ENCODE measurements around the gene GPR33. TPM values are rescaled to one million over a fixed set of nuclear protein-coding genes. Genes with fewer than 3 reads are reported as not detected.
"Not testable (repeated sequence)": the region's sequence is repeated elsewhere in the genome, so short reads cannot be mapped to it uniquely, and the experiment has no call there.

GPR33 gene
- total RNA-seq, 1 experiment from 2014 or later = not detected

GRCh38 chr14:31480156-31480555 lies 7.7 kb downstream of the GPR33 start:
- Histone ChIP-seq H3K27me3 (no peaks in the 10 kb centered on the region), H3K27ac (no peak overlapping the region), H3K4me3 (no peak overlapping the region), H3K9me3 (replicated peaks) (no peaks in the 10 kb centered on the region), H3K36me3 (no peaks in the 10 kb centered on the region), H3K4me1 (peaks cover 9% of the 10 kb centered on the region)
- DNase-seq = no peak

DNA sequence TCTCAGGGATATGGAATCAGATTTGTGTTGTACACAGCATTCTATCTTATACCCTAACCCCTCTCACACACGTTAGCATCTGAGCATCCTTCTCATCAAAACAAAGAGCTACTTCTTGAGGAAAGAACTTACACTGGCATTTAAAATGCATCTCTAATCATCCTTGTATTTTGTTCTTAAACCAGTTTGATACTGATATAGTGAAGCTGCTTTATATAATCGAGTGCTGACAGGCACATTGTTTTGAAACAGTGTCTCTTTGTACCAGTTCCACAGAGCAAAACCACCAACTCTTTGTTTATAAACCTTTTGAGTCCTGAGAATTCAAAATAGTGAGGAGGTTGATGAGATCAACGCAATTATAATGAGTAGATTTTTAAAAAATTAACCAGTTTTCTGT lies 8.8 kb downstream of the GPR33 start:
- Histone ChIP-seq H3K27ac (no peak overlapping the region), H3K27me3 (no peaks in the 10 kb centered on the region), H3K9me3 (replicated peaks) (no peaks in the 10 kb centered on the region), H3K36me3 (no peaks in the 10 kb centered on the region), H3K4me3 (no peak overlapping the region), H3K4me1 (peaks cover 9% of the 10 kb centered on the region)
- DNase-seq = peak in 1 of 2 experiments; percentile 21

DNA sequence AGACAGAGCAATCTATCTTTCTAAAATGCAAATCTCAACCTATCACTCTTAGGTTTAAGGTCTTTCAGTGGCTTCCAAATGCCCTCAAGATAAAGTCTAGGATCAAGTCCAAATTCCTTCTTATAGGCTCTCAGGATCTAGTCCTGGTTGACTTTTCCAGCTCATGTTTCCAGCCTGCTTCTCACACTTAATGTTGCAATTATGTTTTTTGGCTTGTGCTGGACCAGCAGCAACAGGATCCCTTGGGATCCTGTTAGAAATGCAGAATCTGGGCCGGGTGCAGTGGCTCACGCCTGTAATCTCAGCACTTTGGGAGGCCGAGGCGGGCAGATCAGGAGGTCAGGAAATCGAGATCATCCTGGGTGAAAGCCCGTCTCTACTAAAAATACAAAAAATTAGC lies 10.6 kb downstream of the GPR33 start:
- Histone ChIP-seq H3K4me3 (no peak overlapping the region), H3K36me3 (no peaks in the 10 kb centered on the region), H3K4me1 (peaks cover 9% of the 10 kb centered on the region), H3K27ac (no peak overlapping the region), H3K9me3 (replicated peaks) (no peaks in the 10 kb centered on the region), H3K27me3 (no peaks in the 10 kb centered on the region)
- DNase-seq = no peak

DNA sequence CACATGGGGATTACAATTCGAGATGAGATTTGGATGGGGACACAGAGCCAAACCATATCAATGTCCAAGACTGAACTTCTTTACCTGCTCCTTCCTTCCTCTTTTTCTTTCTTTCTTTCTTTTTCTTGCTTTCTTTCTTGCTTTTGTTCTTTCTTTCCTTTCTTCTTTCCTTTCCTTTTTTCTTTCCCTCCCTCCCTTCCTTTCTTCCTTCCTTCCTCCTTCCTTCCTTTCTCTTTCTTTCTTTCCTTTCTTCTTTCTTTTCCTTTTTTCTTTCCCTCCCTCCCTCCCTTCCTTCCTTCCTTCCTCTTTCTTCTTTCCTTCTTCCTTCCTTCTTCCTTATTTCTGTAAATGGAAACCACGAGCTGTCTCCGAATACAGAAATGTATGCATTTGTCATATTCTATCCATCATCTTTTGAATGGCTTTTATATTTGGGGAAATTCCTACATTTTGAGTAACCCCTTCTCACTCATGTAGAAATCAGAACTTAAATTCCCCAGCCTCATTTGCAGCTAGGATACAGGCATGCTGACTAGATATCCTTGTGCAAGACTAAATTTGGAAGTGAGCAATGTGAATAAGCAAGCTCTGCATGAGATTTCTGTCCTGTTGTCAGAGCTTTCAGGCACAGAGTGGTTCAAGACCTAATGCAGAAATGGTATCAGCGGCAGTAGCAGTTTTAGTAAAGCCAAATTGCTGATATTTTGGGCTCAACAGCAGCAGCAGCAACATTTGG lies 11.5 kb downstream of the GPR33 start:
- H3K27me3 ChIP-seq = no peaks in the 10 kb centered on the region
- no peak for DNase-seq
- no peak overlapping the region for H3K4me3 ChIP-seq
- H3K4me1 ChIP-seq = peaks cover 9% of the 10 kb centered on the region
- H3K36me3 ChIP-seq = no peaks in the 10 kb centered on the region
- H3K27ac ChIP-seq = no peak overlapping the region
- H3K9me3 ChIP-seq (replicated peaks) = no peaks in the 10 kb centered on the region

DNA sequence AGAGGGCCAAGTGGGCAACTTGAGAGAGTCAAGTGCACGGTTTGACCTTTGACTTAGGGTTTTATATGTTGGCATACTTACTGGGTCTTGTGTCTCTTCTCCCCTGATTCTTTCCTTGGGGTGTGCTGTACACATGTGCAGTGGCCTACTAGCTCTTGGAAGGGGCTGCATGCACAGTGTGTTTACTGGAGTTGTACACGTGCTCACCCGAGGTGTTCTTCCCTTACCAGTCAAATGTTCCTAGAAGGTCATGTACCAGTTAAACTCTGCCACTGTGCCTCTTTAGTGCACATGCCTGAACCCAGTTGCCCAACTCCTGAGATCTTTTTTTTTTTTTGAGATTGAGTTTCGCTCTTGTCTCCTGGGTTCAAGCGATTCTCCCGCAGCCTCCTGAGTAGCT lies 21.3 kb downstream of the GPR33 start:
- DNase-seq = no peak
- no peaks in the 10 kb centered on the region for H3K4me1 ChIP-seq
- no peaks in the 10 kb centered on the region for H3K27me3 ChIP-seq
- H3K4me3 ChIP-seq = no peak overlapping the region
- H3K9me3 ChIP-seq (replicated peaks) = no peaks in the 10 kb centered on the region
- H3K27ac ChIP-seq = no peak overlapping the region
- no peaks in the 10 kb centered on the region for H3K36me3 ChIP-seq

DNA sequence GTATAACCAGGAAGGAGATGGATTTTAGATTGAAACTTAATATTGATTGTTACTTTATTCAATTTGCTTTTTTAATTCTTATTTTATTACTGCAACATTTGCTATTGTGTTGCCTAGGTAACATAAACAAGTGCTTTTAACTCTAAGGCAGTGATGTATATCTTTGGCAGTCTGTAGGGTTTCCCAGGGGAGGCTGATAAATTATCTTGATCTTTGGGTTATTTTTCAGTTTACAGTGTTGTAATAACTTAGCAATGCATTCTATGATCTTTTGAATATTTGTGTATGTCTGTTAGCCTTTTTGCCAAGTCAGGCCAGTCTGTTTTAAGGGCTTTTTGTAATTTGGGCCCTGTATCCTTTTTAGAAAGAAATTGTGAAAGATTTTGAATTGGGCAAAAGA lies 22.7 kb downstream of the GPR33 start:
- Histone ChIP-seq H3K4me1 (no peaks in the 10 kb centered on the region), H3K27me3 (no peaks in the 10 kb centered on the region), H3K36me3 (no peaks in the 10 kb centered on the region), H3K4me3 (no peak overlapping the region), H3K9me3 (replicated peaks) (no peaks in the 10 kb centered on the region), H3K27ac (no peak overlapping the region)
- DNase-seq = no peak

DNA sequence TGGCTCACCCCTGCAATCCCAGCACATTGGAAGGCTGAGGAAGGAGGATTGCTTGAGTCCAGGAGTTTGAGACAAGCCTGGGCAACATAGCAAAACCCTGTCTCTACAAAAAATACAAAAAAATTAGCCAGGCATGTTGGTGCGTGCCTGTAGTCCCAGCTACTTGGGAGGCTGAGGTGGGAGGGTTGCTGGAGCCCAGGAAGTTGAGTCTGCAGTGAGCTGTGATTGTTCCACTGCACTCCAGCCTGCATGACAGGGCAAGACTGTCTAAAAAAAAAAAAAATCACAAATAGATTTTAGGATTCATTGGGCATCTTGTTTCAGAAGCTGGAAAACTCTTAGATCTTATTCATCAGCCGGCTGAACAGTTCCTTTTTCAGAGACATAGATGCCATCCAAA lies 25.4 kb downstream of the GPR33 start:
- H3K27ac ChIP-seq; H3K9me3 ChIP-seq (replicated peaks); H3K4me1 ChIP-seq; DNase-seq; H3K36me3 ChIP-seq; H3K4me3 ChIP-seq; H3K27me3 ChIP-seq: not testable (repeated sequence)

DNA sequence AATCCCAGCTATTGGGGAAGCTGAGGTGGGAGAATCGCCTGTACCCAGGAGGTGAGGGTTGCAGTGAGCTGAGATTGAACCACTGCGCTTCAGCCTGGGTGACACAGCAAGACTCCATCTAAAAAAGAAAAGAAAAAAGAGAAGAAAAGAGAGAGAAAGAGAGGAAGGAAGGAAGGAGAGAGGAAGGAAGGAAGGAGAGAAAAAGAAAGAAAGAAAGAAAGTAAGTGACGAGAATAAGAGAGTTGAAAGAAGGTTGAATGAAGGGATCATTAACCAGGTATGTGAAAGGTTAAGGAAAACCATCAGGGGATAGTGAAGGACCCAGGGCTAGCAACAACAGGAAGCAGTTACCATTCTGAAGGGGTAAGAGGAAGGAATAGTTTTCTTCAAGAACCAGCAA lies 26.3 kb downstream of the GPR33 start:
- Histone ChIP-seq H3K27ac (no peak overlapping the region), H3K27me3 (no peaks in the 10 kb centered on the region), H3K4me3 (no peak overlapping the region), H3K9me3 (replicated peaks) (no peaks in the 10 kb centered on the region), H3K4me1 (peaks cover 6% of the 10 kb centered on the region; the same call in 1 of the 2 replicates), H3K36me3 (no peaks in the 10 kb centered on the region)
- DNase-seq = no peak

DNA sequence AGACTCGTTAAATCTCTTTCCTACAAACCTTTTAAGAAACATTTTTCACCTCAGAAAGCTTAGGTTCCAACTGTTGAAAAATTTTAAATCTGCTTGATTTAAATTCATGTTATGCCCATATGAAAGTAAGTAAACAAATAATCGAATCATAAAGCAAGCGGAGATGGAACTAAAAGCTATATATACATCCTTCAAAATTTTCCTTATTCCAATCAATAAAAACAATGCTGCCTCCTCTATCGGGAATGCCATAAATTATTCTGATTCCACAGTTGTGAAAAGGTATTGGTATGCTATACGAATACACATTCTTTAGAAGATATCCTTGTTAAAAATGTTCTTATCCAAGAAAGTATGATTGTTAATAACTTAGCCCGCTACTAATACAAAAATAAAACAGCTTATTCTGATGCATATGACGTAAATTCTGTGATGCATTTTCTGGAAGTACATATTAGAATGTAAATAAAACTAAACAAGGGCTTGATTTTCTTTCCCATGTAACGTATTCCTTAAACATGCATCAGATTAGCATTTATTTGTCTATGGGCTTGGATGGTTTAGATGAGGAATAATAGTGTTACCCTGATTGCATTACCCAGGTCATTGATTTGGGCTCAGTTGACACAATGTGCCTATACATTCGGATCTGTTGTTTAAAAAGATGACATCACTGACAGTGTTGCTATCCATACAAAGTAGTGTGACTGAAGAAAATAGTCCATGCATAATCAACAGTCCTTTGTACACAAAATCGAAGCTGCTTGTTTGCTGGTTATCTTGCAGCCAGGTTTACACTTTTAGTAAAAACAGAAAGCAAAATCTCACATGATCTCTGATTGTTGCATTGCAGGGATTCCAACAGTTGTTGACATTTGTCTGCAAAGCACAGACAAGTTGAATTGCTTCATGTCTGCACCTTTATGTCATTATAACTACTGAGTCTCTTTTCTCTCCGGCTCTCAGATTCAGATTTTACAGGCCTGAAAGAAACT lies 29.9 kb downstream of the GPR33 start:
- Histone ChIP-seq H3K27ac (no peak overlapping the region), H3K4me1 (peaks cover 6% of the 10 kb centered on the region; the same call in 1 of the 2 replicates), H3K4me3 (peak overlapping the region; percentile 93), H3K27me3 (no peaks in the 10 kb centered on the region), H3K9me3 (replicated peaks) (no peaks in the 10 kb centered on the region), H3K36me3 (no peaks in the 10 kb centered on the region)
- DNase-seq = peak in 1 of 2 experiments; percentile 15

GRCh38 chr14:31456841-31457664 lies 30.8 kb downstream of the GPR33 start, which contains the start of gene DTD2:
DTD2 (minus strand) TSS chr14:31457506; CDS start chr14:31457393, 113 bp downstream.
- DNase-seq = peak; percentile 94 to 97
- H3K4me1 ChIP-seq = peaks cover 6% of the 10 kb centered on the region; the same call in 1 of the 2 replicates
- H3K27me3 ChIP-seq = no peaks in the 10 kb centered on the region
- H3K4me3 ChIP-seq = peak within 1 kb of the TSS; percentile 93
- H3K36me3 ChIP-seq = peaks cover 3% of the 10 kb centered on the region
- H3K9me3 ChIP-seq (replicated peaks) = no peaks in the 10 kb centered on the region
- H3K27ac ChIP-seq = peak within 1 kb of the TSS; percentile 88

DNA sequence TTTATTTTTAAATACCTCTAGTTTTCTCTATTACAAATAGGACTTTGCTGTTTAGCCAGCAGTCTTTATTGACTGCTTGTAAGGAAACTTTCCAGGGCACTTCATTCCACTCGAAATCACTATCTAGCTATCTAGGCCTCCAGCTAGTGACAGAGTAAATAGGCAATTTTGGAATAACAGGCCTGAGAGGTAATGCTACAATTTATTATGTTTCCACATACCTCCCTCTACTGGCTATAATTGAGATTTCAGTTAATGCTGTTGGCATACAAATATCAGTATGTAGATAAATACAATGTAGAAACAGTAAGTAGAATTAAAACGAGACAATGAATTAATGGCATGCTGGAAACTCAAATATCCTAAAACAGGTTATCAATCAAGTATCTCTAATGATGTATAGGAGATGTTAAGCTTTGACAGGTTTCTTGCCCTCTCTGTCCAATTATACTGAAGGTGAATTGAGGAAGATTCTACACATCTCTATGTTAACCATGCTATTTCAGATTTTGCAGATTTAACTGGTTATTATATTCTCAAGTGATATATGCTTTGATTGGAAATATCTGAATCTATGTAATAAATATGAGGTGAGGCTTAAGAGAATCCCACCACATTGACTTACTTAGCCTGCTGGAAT lies 37.7 kb downstream of the GPR33 start:
- Histone ChIP-seq H3K27me3 (no peaks in the 10 kb centered on the region), H3K4me3 (no peak overlapping the region), H3K9me3 (replicated peaks) (no peaks in the 10 kb centered on the region), H3K27ac (no peak overlapping the region), H3K36me3 (peaks cover 13% of the 10 kb centered on the region), H3K4me1 (no peaks in the 10 kb centered on the region)
- DNase-seq = peak in 1 of 2 experiments; percentile 50

GRCh38 chr14:31449136-31449535 lies 38.7 kb downstream of the GPR33 start:
- Histone ChIP-seq H3K36me3 (peaks cover 13% of the 10 kb centered on the region), H3K4me3 (no peak overlapping the region), H3K27ac (no peak overlapping the region), H3K9me3 (replicated peaks) (no peaks in the 10 kb centered on the region), H3K4me1 (no peaks in the 10 kb centered on the region), H3K27me3 (no peaks in the 10 kb centered on the region)
- DNase-seq = no peak

- no peak overlapping the region for H3K4me3 ChIP-seq
- H3K27me3 ChIP-seq = no peaks in the 10 kb centered on the region
- H3K9me3 ChIP-seq (replicated peaks) = no peaks in the 10 kb centered on the region
- peaks cover 4% of the 10 kb centered on the region; the same call in 1 of the 2 replicates for H3K36me3 ChIP-seq
- no peak overlapping the region for H3K27ac ChIP-seq
- no peaks in the 10 kb centered on the region for H3K4me1 ChIP-seq
- no peak for DNase-seq
These were observed 42.1 kb downstream of the GPR33 start for GRCh38 chr14:31445703-31446102.

DNA sequence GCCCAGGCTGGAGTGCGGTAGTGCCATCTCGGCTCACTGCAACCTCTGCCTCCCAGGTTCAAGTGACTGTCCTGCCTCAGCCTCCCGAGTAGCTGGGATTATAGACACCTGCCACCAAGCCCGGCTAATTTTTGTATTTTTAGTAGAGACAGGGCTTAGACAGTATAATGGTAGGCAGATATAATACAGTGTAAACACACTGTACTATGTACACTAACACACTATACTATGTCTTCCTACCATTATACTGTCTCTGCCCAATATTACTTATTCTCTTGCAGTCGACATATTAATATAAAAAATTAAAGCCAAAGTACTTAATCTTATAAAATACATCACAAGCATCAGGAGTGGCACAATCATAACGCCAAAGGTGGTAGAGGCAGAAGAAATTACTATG lies 45.6 kb downstream of the GPR33 start:
- Histone ChIP-seq H3K27me3 (no peaks in the 10 kb centered on the region), H3K27ac (no peak overlapping the region), H3K4me1 (no peaks in the 10 kb centered on the region), H3K9me3 (replicated peaks) (no peaks in the 10 kb centered on the region; the same call in 1 of the 2 replicates), H3K36me3 (no peaks in the 10 kb centered on the region), H3K4me3 (no peak overlapping the region)
- DNase-seq = no peak
